ENCODE data around the gene RASA3.

RASA3 gene

GRCh38 chr13:114073881-114074612, 58.4 kb downstream of the RASA3 start:
- TF ChIP-seq CTCF (IDR thresholded peaks at IDR 0.05; ENCODE audit: low read depth, low read length): no peak
- no peak overlapping the region for H3K4me3 ChIP-seq (ENCODE audit: low read depth, low read length)

DNA sequence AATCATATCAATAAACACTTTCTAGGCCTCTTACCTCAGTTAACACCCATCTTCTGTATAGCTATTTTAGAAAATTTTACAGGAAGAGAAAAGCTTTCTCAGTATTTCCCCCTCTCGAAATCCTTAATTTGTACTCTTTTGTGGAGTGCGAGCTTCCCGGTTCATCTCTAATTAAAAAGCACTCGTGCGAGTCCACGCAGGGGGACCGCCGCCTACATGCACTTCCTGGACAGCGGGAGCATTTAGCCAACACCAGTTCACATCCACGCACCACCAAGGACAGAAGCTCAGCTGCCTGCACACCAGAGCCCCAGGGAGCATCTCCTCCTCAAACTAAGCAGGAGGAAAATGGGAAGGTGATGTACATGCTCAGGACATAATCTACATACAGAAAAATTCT, 60.0 kb downstream of the RASA3 start:
- no peak overlapping the region for H3K4me3 ChIP-seq (ENCODE audit: low read depth, low read length)
- no peak for TF ChIP-seq CTCF (IDR thresholded peaks at IDR 0.05; ENCODE audit: low read depth, low read length)

GRCh38 chr13:114071991-114072390, 60.4 kb downstream of the RASA3 start:
- H3K4me3 ChIP-seq (ENCODE audit: low read depth, low read length): no peak overlapping the region
- no peak for TF ChIP-seq CTCF (IDR thresholded peaks at IDR 0.05; ENCODE audit: low read depth, low read length)

DNA sequence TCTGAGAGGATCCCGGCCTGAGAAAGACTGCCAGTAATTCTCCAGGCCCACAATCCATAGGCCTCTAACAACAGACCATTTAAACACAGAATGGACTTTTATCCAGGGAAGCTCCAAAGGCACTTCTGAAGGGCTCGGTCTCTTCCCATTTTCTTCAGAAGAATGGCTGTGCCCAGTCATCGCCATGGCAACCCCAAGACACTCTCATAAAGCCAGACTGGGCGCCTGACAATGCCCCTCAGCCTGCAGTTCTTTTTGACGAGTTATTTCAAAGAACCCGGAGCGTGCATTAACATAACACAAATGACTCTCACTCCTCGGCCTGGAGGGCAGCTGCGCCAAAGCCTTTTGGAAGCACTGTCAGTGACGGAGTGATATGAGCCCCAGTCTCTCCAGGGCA, 61.0 kb downstream of the RASA3 start:
- H3K4me3 ChIP-seq (ENCODE audit: low read depth, low read length): no peak overlapping the region
- TF ChIP-seq CTCF (IDR thresholded peaks at IDR 0.05; ENCODE audit: low read depth, low read length): no peak

- no peak overlapping the region for H3K4me3 ChIP-seq (ENCODE audit: low read depth, low read length)
- TF ChIP-seq CTCF (IDR thresholded peaks at IDR 0.05; ENCODE audit: low read depth, low read length): no peak
Observed at GRCh38 chr13:114070098-114070799, 62.2 kb downstream of the RASA3 start.

GRCh38 chr13:114069376-114070097, 62.9 kb downstream of the RASA3 start:
- no peak overlapping the region for H3K4me3 ChIP-seq (ENCODE audit: low read depth, low read length)

More at GRCh38 chr13:114069376-114070097, 62.9 kb downstream of the RASA3 start:
- no peak for TF ChIP-seq CTCF (IDR thresholded peaks at IDR 0.05; ENCODE audit: low read depth, low read length)
